K562 (cell line): ENCODE measurements around the gene C16orf86. TPM values are rescaled to one million over a fixed set of nuclear protein-coding genes. Genes with fewer than 3 reads are reported as not detected.

Source experiments
- ATAC-seq: fragments of 200-7000 bp; cut with Tn5 transposase; 3 replicates; pipeline ENCODE4 v1.9.1; 2020; ENCODE audit warnings: moderate library complexity
- BruUV-seq: library from RNA; stranded (reverse); fragments of 400-500 nt; replicated peaks from 2 replicates; lab custom pipeline; 2021; lab: Mats Ljungman, UMichigan
- CTCF ChIA-PET: fragments of 300-600 bp; formaldehyde crosslinking; extraction: SDS; loops from one replicate; lab custom pipeline; 2021; ENCODE audit warnings: low intra/inter-chr PET ratio; lab: Yijun Ruan, JAX
- POLR2A ChIA-PET: fragments of 300-600, 350-650 bp; sonication (Branson Sonifier 250); formaldehyde crosslinking; extraction: SDS; loops from one replicate; lab custom pipeline; 2021; ENCODE audit warnings: antibody characterized with exemption, inconsistent platforms; lab: Yijun Ruan, JAX
- DNase-seq, 4 experiments: peaks; one replicate each; pipeline versions ENCODE4 v3.0.0 to v3.0.0-alpha.2; 2011 to 2018; ENCODE audit warnings: low spot score in 3 of 4, mixed read lengths in 3 of 4; ENCODE audit errors: extremely low read depth in 1 of 4
- FAIRE-seq: peaks from 2 replicates; lab custom pipeline; 2011; peaks lifted over from hg19 to GRCh38; lab: Jason Lieb, UNC
- H2AFZ ChIP-seq: 2 replicates; pipeline ENCODE4 v1.6.0; 2011; ENCODE audit warnings: low read depth, low read length, control low read depth, inconsistent platforms
- H3K27ac ChIP-seq: fragments of 200-600 bp; 3 replicates; pipeline ENCODE4 v1.8.0; 2011; ENCODE audit warnings: low read depth, mild to moderate bottlenecking, control low read depth, inconsistent platforms, low read length, moderate library complexity, mixed read lengths; ENCODE audit errors: extremely low read depth
- H3K27me3 ChIP-seq, 2 experiments: fragments of 300-600 bp in 1 of 2; 2 replicates in 1 of 2; 3 replicates in 1 of 2; pipeline versions ENCODE4 v1.6.0 to v1.8.0; 2011; ENCODE audit warnings: inconsistent platforms in 2 of 2, low read length in 2 of 2, mild to moderate bottlenecking in 1 of 2, mixed read lengths in 1 of 2, moderate library complexity in 1 of 2; ENCODE audit not compliant: control insufficient read depth in 2 of 2, insufficient read depth in 2 of 2
- H3K36me3 ChIP-seq: fragments of 300-600 bp; 3 replicates; pipeline ENCODE4 v1.8.0; 2011; ENCODE audit warnings: mild to moderate bottlenecking, low read length, inconsistent platforms; ENCODE audit not compliant: control insufficient read depth, insufficient read depth
- H3K4me1 ChIP-seq, 2 experiments: fragments of 200-600 bp in 1 of 2; replicated peaks in 1 of 2; 2 replicates in 1 of 2; 3 replicates in 1 of 2; pipeline versions ENCODE4 v1.5.1 to v1.8.0; 2011; ENCODE audit warnings: inconsistent platforms in 2 of 2, low read length in 2 of 2, mild to moderate bottlenecking in 1 of 2, mixed read lengths in 1 of 2, moderate library complexity in 1 of 2; ENCODE audit not compliant: control insufficient read depth in 2 of 2, insufficient read depth in 2 of 2
- H3K4me2 ChIP-seq: 2 replicates; pipeline ENCODE4 v1.6.1; 2011; ENCODE audit warnings: low read length, control low read depth, inconsistent platforms, mixed read lengths; ENCODE audit not compliant: insufficient read depth
- H3K4me3 ChIP-seq: fragments of 200-600 bp; sonication (generic), shearing (Covaris generic); 2 replicates; pipeline ENCODE4 v1.5.1; 2016; ENCODE audit warnings: control low read depth, inconsistent platforms
- H3K79me2 ChIP-seq: fragments of 200-600 bp; 3 replicates; pipeline ENCODE4 v1.8.0; 2011; ENCODE audit warnings: low read length, inconsistent platforms; ENCODE audit not compliant: control insufficient read depth, insufficient read depth
- H3K9ac ChIP-seq, 2 experiments: 2 replicates each; pipeline versions ENCODE4 v1.6.0 to v1.6.1; 2011; ENCODE audit warnings: low read depth in 2 of 2, low read length in 2 of 2, control low read depth in 1 of 2, inconsistent platforms in 1 of 2, mild to moderate bottlenecking in 1 of 2, mixed read lengths in 1 of 2; ENCODE audit not compliant: insufficient read depth in 1 of 2
- H3K9me1 ChIP-seq: one replicate; pipeline ENCODE4 v1.6.0; 2011; ENCODE audit warnings: inconsistent platforms, mild to moderate bottlenecking, low read length, moderate library complexity; ENCODE audit not compliant: control insufficient read depth, insufficient read depth
- H3K9me3 ChIP-seq: replicated peaks from 2 replicates; pipeline ENCODE4 v1.5.1; 2011; ENCODE audit warnings: low read depth, low read length, inconsistent platforms; ENCODE audit not compliant: control insufficient read depth, insufficient read depth
- H4K20me1 ChIP-seq: replicated peaks from 2 replicates; pipeline ENCODE4 v1.6.1; 2011; ENCODE audit warnings: low read length, inconsistent platforms, mixed read lengths; ENCODE audit not compliant: control insufficient read depth, insufficient read depth
- ARNT ChIP-seq, 2 experiments: fragments of 450-650 bp; IDR thresholded peaks; 2 replicates each; pipeline ENCODE4 v1.6.1; 2016; ENCODE audit warnings: mild to moderate bottlenecking in 1 of 2
- BDP1 ChIP-seq: IDR thresholded peaks from 3 replicates; pipeline ENCODE4 v1.6.1; 2011; ENCODE audit not compliant: insufficient read length, insufficient read depth
- DDX20 ChIP-seq: fragments of 450-650 bp; IDR thresholded peaks from 2 replicates; pipeline ENCODE4 v1.6.1; 2016; ENCODE audit warnings: missing genetic modification characterization, low read depth, mild to moderate bottlenecking, missing compliant biosample characterization, moderate library complexity
- FOXJ3 ChIP-seq: sonication (generic); formaldehyde crosslinking; IDR thresholded peaks from 2 replicates; pipeline ENCODE4 v1.4.0; 2020; ENCODE audit warnings: mild to moderate bottlenecking, missing genetic modification reagents
- FOXP4 ChIP-seq: sonication (generic); formaldehyde crosslinking; IDR thresholded peaks from 2 replicates; pipeline ENCODE4 v1.8.0; 2022; ENCODE audit warnings: mild to moderate bottlenecking, missing genetic modification reagents, borderline replicate concordance
- MXI1 ChIP-seq: IDR thresholded peaks from 2 replicates; pipeline ENCODE4 v1.6.1; 2011; ENCODE audit warnings: low read depth, mild to moderate bottlenecking, improper control_type of control experiment, low read length
- PYGO2 ChIP-seq: fragments of 450-650 bp; IDR thresholded peaks from 2 replicates; pipeline ENCODE4 v1.6.1; 2016; ENCODE audit warnings: mild to moderate bottlenecking, missing genetic modification characterization, moderate library complexity, missing compliant biosample characterization
- RBM14 ChIP-seq: fragments of 200-400 bp; formaldehyde crosslinking; IDR thresholded peaks from 2 replicates; pipeline ENCODE4 v1.6.1; 2018; ENCODE audit warnings: low read depth, mild to moderate bottlenecking, low read length, moderate library complexity, borderline replicate concordance; ENCODE audit not compliant: insufficient read depth
- RBM22 ChIP-seq: fragments of 200-400 bp; formaldehyde crosslinking; IDR thresholded peaks from 2 replicates; pipeline ENCODE4 v1.6.1; 2018; ENCODE audit warnings: low read length, low read depth; ENCODE audit not compliant: poor library complexity, severe bottlenecking
- RUNX1 ChIP-seq: sonication (generic); IDR thresholded peaks from 2 replicates; pipeline ENCODE4 v1.6.1; 2016; ENCODE audit warnings: antibody characterized with exemption, low read depth
- SMARCC2 ChIP-seq: fragments of 450-650 bp; IDR thresholded peaks from 2 replicates; pipeline ENCODE4 v1.6.1; 2017; ENCODE audit warnings: antibody characterized with exemption, moderate library complexity, mild to moderate bottlenecking, low read depth
- SNAPC5 ChIP-seq: fragments of 250-450 bp; sonication (Bioruptor Pico); IDR thresholded peaks from 2 replicates; pipeline ENCODE4 v1.8.0; 2021; ENCODE audit warnings: moderate library complexity, mild to moderate bottlenecking, inconsistent platforms
- ZBTB1 ChIP-seq: sonication (generic); formaldehyde crosslinking; IDR thresholded peaks from 2 replicates; pipeline ENCODE4 v1.8.1; 2023; ENCODE audit warnings: missing genetic modification reagents, low read depth, mild to moderate bottlenecking, borderline replicate concordance
- ZNF197 ChIP-seq: fragments of 200-800 bp; sonication (Bioruptor generic); IDR thresholded peaks from 2 replicates; pipeline ENCODE4 v1.6.1; 2016; ENCODE audit warnings: low read depth, missing genetic modification characterization, missing compliant biosample characterization
- WGBS: fragments of 100-300 bp; shearing (Covaris generic); methylation state at CpG from one replicate; pipeline ENCODE4 v1.1.6; 2016; ENCODE audit warnings: low coverage, mixed read lengths; ENCODE audit not compliant: insufficient coverage; ENCODE audit errors: missing lambda C conversion rate; 5-methylcytosine and 5-hydroxymethylcytosine counted together
- in situ Hi-C: fragments of 300-500 bp; cut with MboI; formaldehyde crosslinking; loops from 4 replicates; pipeline ENCODE4 v1.15.0; 2018; ENCODE audit warnings: inconsistent platforms, mixed read lengths
- intact Hi-C: fragments of 100-400 bp; cut with micrococcal nuclease; formaldehyde crosslinking; loops from 2 replicates; pipeline ENCODE4 v1.14.2; 2022
- polyA plus RNA-seq, 8 experiments: library from polyadenylated mRNA; depleted of rRNA in 4 of 8; stranded (reverse) in 5 of 8; unstranded in 3 of 8; fragments of >200 nt; fragmentation: Nextera tagmentation in 2 of 8; fragmentation: Illumina TruSeq in 1 of 8; extraction: Ambion mirVana in 2 of 8; extraction: Trizol in 1 of 8; gene quantifications; 2 replicates each; pipeline versions ENCODE4 v1.2.1 to v1.2.3, GENCODE V29; 2011 to 2014; ENCODE audit warnings: inconsistent platforms in 1 of 8, missing spikeins in 1 of 8
- total RNA-seq, 7 experiments: library from RNA; depleted of rRNA in 6 of 7; stranded (reverse); fragments of >200 nt in 6 of 7; fragmentation: Illumina TruSeq in 2 of 7; extraction: Trizol in 2 of 7; gene quantifications; 2 replicates each; pipeline versions ENCODE4 v1.2.1 to v1.2.3, GENCODE V29; 2011 to 2021; ENCODE audit warnings: low replicate concordance in 1 of 7

C16orf86 gene
- total and polyA plus RNA-seq, 9 of the 15 experiments (the other 6 are each of a cell fraction or from before 2014, with no cell fraction given): 0.13 to 1.2 (median 0.27) TPM; not detected in 3

GRCh38 chr16:67683767-67684166 is 17.2 kb downstream of the C16orf86 start:
- Histone ChIP-seq H3K9me1 (peaks cover 2% of the 10 kb centered on the region), H3K4me3 (no peak overlapping the region), H3K27ac (no peak overlapping the region), H3K79me2 (no peaks in the 10 kb centered on the region), H3K36me3 (peaks cover 31% of the 10 kb centered on the region; the same call in 2 of the 3 replicates), H4K20me1 (peaks cover 6% of the 10 kb centered on the region; the same call in 1 of the 2 replicates), H3K27me3 (no peaks in the 10 kb centered on the region), H2AFZ (no peak overlapping the region), H3K4me2 (no peak overlapping the region), H3K4me1 (no peaks in the 10 kb centered on the region), H3K9me3 (no peaks in the 10 kb centered on the region), H3K9ac (no peak overlapping the region)
- ATAC-seq (no peak), DNase-seq (no peak), FAIRE-seq (no peak)
- BruUV-seq: TSS peak; percentile 34
- ChIA-PET POLR2A (interaction anchor here (0.8 kb wide), 1 partner anchor 26 kb away, joined by 3 read pairs; no protein-coding TSS in a partner anchor), CTCF (no interaction called here)
- 89% methylated on average over 4 of the region's 4 CpGs for WGBS
- intact Hi-C loops (no loop called here), in situ Hi-C loops (no loop called here)
- no peak for TF ChIP-seq ZNF197
- TF ChIP-seq ARNT (IDR thresholded peaks at IDR 0.05): no peak
- no peak for TF ChIP-seq MXI1
- no peak for TF ChIP-seq ZBTB1 (CRISPR knock-in tag)
- no peak for TF ChIP-seq PYGO2 (tag)
- TF ChIP-seq RBM22: no peak
- TF ChIP-seq FOXP4 (CRISPR knock-in tag): no peak
- no peak for TF ChIP-seq DDX20 (tag)
- TF ChIP-seq RBM14: no peak
- no peak for TF ChIP-seq SMARCC2
- no peak for TF ChIP-seq RUNX1
- TF ChIP-seq SNAPC5 (CRISPR knock-in tag): no peak
- TF ChIP-seq BDP1: no peak
- TF ChIP-seq FOXJ3 (CRISPR knock-in tag): no peak
